Vagina (tissue), 2 donors: Measurements from ENCODE around the gene CPA3. TPM values are rescaled to one million over a fixed set of nuclear protein-coding genes. Genes with fewer than 3 reads are reported as not detected.
A peak's percentile ranks its signal among the peaks of the same experiment; 100 is the strongest.

ENCODE experiments used
- DNase-seq, 2 donors: peaks; one replicate each; pipeline ENCODE4 v3.0.0-alpha.2; 2017; ENCODE audit errors: extremely low spot score in 2 of 2
- H3K27ac ChIP-seq: fragments of 200-600 bp; sonication (generic); one replicate; pipeline ENCODE4 v1.5.1; 2019
- H3K27me3 ChIP-seq: fragments of 200-600 bp; sonication (generic); one replicate; pipeline ENCODE4 v1.5.1; 2019
- H3K36me3 ChIP-seq, 2 donors: fragments of 200-600 bp; sonication (generic); one replicate each; pipeline ENCODE4 v1.5.1; 2017 to 2019
- H3K4me1 ChIP-seq: fragments of 200-600 bp; sonication (generic); one replicate; pipeline ENCODE4 v1.5.1; 2019
- H3K4me3 ChIP-seq, 2 donors: fragments of 200-600 bp; sonication (generic); 1 replicate in 1 of 2; 2 replicates in 1 of 2; pipeline ENCODE4 v1.5.1; 2016 to 2019
- H3K9me3 ChIP-seq: fragments of 200-600 bp; sonication (generic); one replicate; pipeline ENCODE4 v1.5.1; 2019
- POLR2A ChIP-seq, 2 donors: fragments of 450-650 bp; IDR thresholded peaks; one replicate each; pipeline ENCODE4 v1.6.1; 2017; ENCODE audit warnings: antibody characterized with exemption in 2 of 2, mild to moderate bottlenecking in 2 of 2, moderate library complexity in 2 of 2
- POLR2AphosphoS5 ChIP-seq, 2 donors: sonication (generic); formaldehyde crosslinking; IDR thresholded peaks; one replicate each; pipeline ENCODE4 v1.9.0; 2017; ENCODE audit warnings: antibody characterized with exemption in 2 of 2, mild to moderate bottlenecking in 2 of 2, low read depth in 1 of 2; ENCODE audit not compliant: insufficient read depth in 1 of 2
- intact Hi-C: fragments of 100-400 bp; cut with DNase I; formaldehyde crosslinking; loops from one replicate; pipeline ENCODE4 v1.15.1; 2023
- total RNA-seq: library from RNA; depleted of rRNA; stranded (reverse); fragments of >200 nt; gene quantifications from one replicate; pipeline ENCODE4 v1.2.3, GENCODE V29; 2016
- TF ChIP-seq, protein P1 (sequence below), 3 experiments: fragments of 450-650 bp in 2 of 3; fragments of 200-600 bp in 1 of 3; sonication (generic) in 1 of 3; IDR thresholded peaks; one replicate each; pipeline ENCODE4 v1.5.1; 2017 to 2019; ENCODE audit warnings: antibody characterized with exemption in 3 of 3, mild to moderate bottlenecking in 2 of 3, moderate library complexity in 2 of 3

The CPA3 gene
- total RNA-seq, 1 donor from 2014 or later: 14.5 TPM

DNA sequence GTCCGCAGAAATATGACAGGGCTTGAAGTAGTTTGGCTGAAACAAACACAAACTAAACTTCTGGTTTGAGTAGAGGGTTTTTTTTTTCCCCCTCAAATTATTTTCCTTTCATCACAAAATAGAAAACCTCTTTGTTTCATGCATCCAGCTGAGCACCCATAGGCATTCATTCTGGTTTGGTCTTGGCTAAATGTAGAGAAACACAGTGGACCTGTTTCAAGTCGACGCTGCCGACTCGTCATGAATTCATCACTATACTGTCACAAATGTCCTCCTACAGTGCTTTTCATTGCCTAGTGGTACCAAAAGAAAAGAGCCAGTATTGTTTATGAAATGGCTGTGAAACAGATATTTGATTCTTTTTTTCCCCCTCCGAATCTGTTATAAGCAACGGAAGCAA lies 73.8 kb downstream of the CPA3 start:
- intact Hi-C loops: no loop called here
- H3K4me3 ChIP-seq: no peak overlapping the region
- H3K36me3 ChIP-seq: no peaks in the 10 kb centered on the region
- H3K9me3 ChIP-seq: no peaks in the 10 kb centered on the region
- TF ChIP-seq POLR2A (IDR thresholded peaks at IDR 0.05) (no peak), POLR2AphosphoS5 (IDR thresholded peaks at IDR 0.05; ENCODE audit: insufficient read depth in 1 of 2, low read depth in 1 of 2) (no peak)
- TF ChIP-seq, protein P1, sequence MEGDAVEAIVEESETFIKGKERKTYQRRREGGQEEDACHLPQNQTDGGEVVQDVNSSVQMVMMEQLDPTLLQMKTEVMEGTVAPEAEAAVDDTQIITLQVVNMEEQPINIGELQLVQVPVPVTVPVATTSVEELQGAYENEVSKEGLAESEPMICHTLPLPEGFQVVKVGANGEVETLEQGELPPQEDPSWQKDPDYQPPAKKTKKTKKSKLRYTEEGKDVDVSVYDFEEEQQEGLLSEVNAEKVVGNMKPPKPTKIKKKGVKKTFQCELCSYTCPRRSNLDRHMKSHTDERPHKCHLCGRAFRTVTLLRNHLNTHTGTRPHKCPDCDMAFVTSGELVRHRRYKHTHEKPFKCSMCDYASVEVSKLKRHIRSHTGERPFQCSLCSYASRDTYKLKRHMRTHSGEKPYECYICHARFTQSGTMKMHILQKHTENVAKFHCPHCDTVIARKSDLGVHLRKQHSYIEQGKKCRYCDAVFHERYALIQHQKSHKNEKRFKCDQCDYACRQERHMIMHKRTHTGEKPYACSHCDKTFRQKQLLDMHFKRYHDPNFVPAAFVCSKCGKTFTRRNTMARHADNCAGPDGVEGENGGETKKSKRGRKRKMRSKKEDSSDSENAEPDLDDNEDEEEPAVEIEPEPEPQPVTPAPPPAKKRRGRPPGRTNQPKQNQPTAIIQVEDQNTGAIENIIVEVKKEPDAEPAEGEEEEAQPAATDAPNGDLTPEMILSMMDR (IDR thresholded peaks at IDR 0.05): no peak
- H3K27ac ChIP-seq: no peak overlapping the region
- no peaks in the 10 kb centered on the region for H3K27me3 ChIP-seq
- no peak for DNase-seq
- H3K4me1 ChIP-seq: no peaks in the 10 kb centered on the region

GRCh38 chr3:148940983-148941382 lies 75.9 kb downstream of the CPA3 start:
- Histone ChIP-seq H3K27me3 (no peaks in the 10 kb centered on the region), H3K27ac (no peak overlapping the region), H3K9me3 (no peaks in the 10 kb centered on the region), H3K4me1 (no peaks in the 10 kb centered on the region), H3K4me3 (no peak overlapping the region), H3K36me3 (no peaks in the 10 kb centered on the region)
- intact Hi-C loops: loop anchor here (5.0 to 10.0 kb wide), 2 partner anchors 76 to 559 kb away; partner anchors contain the start of gene CPA3
- TF ChIP-seq POLR2AphosphoS5 (IDR thresholded peaks at IDR 0.05; ENCODE audit: insufficient read depth in 1 of 2, low read depth in 1 of 2) (no peak), POLR2A (IDR thresholded peaks at IDR 0.05) (no peak)
- TF ChIP-seq, protein P1 (IDR thresholded peaks at IDR 0.05): no peak
- no peak for DNase-seq

DNA sequence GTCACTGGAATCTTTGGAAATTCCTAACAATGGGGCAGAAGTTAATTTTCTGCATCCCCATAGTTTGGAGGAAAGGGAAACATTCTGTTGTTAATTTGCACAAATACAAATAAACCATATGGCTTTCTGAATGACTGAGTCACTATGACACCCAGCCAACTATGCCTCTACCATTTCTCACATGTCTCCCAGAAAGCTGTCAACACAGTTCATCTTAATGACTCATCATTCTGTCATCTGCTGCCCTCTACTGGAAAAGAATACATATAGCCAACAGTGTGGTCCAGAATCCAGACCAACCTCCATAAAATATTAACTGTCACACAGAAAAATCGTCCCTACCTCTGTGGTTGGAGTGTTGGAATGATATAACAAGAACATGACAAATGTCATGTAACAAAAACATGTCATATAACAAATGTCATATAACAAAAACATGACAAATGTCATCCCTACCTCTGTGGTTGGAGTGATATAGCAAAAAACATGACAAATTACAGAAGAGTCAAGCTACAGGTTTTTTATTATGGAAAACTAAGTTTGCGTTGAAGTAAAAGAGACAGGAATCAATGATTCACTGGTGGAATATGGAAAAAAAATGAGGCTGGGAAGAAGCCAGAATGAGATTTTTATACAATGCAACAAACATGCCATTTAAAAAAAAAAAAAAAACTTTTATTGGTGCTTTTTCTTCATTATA lies 78.6 kb downstream of the CPA3 start:
- TF ChIP-seq, protein P1 (IDR thresholded peaks at IDR 0.05): peak; percentile 19 to 61 (median 58)
- TF ChIP-seq POLR2AphosphoS5 (IDR thresholded peaks at IDR 0.05; ENCODE audit: insufficient read depth in 1 of 2, low read depth in 1 of 2) (peak in 1 of 2 donors; percentile 60), POLR2A (IDR thresholded peaks at IDR 0.05) (no peak)

GRCh38 chr3:148945116-148945515 lies 80.0 kb downstream of the CPA3 start:
- no peaks in the 10 kb centered on the region for H3K4me1 ChIP-seq
- no peaks in the 10 kb centered on the region for H3K9me3 ChIP-seq
- no peak overlapping the region for H3K27ac ChIP-seq
- H3K27me3 ChIP-seq: no peaks in the 10 kb centered on the region
- DNase-seq: no peak
- TF ChIP-seq, protein P1 (IDR thresholded peaks at IDR 0.05): no peak
- TF ChIP-seq POLR2AphosphoS5 (IDR thresholded peaks at IDR 0.05; ENCODE audit: insufficient read depth in 1 of 2, low read depth in 1 of 2) (no peak), POLR2A (IDR thresholded peaks at IDR 0.05) (no peak)
- intact Hi-C loops: loop anchor here (10.0 kb wide), 1 partner anchor 80 kb away; the partner anchor contains the start of gene CPA3
- H3K36me3 ChIP-seq: no peaks in the 10 kb centered on the region
- no peak overlapping the region for H3K4me3 ChIP-seq

More for the DNA sequence above, 78.6 kb downstream of the CPA3 start:
- Histone ChIP-seq H3K27me3 (no peaks in the 10 kb centered on the region), H3K36me3 (no peaks in the 10 kb centered on the region), H3K4me1 (no peaks in the 10 kb centered on the region), H3K27ac (no peak overlapping the region), H3K4me3 (no peak overlapping the region), H3K9me3 (no peaks in the 10 kb centered on the region)
- intact Hi-C loops: loop anchor here (5.0 to 10.0 kb wide), 2 partner anchors 79 to 561 kb away; partner anchors contain the start of gene CPA3
- DNase-seq: no peak

Other genes starting within 250 kb of the CPA3 start
- 12.0 TPM for gene AGTR1, start 167.4 kb upstream of the CPA3 start, total RNA-seq
- gene CPB1, start 37.5 kb upstream of the CPA3 start, total RNA-seq: 1.7 TPM
- gene GYG1, start 126.2 kb downstream of the CPA3 start, total RNA-seq: 45.9 TPM
- gene HLTF, start 221.2 kb downstream of the CPA3 start, total RNA-seq: 27.0 TPM